OCI-M2 (cell line): ENCODE data around the gene LYZ.

Experiments used
- DNase-seq: peaks from one replicate; lab custom pipeline; 2025; ENCODE audit not compliant: unreplicated experiment; lab: John Stamatoyannopoulos, UW

The LYZ gene

GRCh38 chr12:69383074-69383473 lies 34.9 kb downstream of the LYZ start:
- no peak for DNase-seq

GRCh38 chr12:69385038-69385437 lies 36.9 kb downstream of the LYZ start:
- no peak for DNase-seq

DNA sequence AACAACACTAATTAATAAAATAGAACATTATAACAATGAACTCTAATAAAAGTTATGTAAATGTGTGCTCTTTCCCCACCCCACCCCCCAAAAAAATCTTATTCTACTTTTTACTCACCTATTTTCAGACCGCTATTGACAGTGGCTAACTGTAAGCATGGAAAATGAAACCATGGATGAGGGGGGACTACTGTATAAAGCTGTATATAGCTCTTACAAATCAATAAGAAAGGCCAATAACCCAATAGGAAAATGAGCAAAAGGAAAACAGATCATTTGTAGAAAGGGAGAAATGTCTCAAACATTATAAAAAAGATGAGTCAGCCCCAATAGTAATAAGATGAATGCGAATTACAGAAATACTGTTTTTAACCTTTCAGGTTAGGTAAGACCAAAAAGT lies 38.7 kb downstream of the LYZ start:
- DNase-seq: no peak

GRCh38 chr12:69388371-69388770 lies 40.2 kb downstream of the LYZ start:
- no peak for DNase-seq

DNA sequence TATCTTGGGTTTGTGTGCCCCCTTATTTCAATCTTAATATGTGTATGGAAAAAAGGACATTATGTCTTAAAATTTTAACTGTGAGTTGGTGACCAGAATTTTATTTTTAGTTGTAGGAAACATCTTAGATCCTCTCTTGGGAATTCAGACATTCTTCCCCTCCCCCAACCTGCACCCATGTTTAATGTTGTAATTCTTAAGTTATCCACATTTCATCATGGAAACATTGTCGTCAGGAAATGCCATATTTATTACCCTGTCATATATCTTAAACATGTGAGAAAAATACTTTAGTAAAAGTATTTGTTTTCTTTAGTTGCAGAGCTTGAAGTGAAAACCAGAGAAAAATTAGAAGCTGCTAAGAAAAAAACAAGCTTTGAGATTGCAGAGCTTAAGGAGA lies 41.6 kb downstream of the LYZ start:
- DNase-seq: no peak

DNA sequence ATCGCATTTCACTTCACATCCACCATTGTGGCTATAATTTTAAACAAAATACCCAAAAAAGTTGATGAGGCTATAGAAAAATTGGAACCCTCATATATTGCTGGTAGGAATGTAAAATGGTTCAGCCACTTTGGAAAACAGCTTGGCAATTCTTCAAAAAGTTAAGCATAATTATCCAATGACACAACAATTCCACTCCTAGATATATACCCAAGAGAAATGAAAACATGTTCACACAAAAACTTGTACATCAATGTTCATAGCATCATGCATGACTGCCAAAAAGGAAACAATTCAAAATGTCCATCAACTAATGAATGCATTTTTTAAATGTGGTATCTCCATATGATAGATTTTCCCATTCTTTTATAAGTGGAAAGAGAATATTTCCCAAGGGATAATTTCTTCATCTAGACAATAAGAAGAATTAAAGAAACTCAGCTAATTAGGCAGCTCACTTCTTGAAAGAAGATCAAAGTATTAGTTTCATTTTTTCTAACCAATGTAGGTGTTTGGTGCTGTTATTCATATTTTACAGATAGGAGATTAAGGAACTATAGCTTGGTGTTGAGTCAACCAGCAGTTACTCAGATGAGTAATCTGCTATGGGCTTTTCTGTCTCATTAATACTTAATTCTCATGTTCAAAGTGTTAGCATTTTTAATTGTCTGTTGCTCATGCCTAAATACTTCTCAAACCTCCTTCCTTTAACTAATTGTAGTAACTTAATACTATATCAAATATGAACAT lies 44.2 kb downstream of the LYZ start:
- DNase-seq: no peak

GRCh38 chr12:69396041-69396440 lies 47.9 kb downstream of the LYZ start:
- no peak for DNase-seq

GRCh38 chr12:69396963-69397362 lies 48.8 kb downstream of the LYZ start:
- DNase-seq: no peak

DNA sequence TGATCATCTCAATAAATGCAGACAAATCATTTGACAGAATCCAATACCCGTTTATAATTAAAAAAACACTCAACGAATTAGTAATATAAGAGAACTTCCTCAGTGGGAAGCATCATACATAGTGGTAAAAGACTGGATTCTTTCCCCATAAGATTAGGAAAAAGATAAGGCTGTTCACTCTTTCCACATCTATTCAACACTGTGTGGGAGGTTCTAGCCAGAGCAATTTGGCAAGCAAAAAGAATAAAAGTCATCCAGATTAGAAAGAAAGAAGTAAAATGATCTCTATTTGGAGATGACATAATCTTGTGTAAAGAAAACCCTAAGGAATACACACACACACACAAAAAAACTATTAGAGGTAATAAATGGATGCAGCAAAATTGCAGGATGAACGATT lies 49.8 kb downstream of the LYZ start:
- DNase-seq: no peak

DNA sequence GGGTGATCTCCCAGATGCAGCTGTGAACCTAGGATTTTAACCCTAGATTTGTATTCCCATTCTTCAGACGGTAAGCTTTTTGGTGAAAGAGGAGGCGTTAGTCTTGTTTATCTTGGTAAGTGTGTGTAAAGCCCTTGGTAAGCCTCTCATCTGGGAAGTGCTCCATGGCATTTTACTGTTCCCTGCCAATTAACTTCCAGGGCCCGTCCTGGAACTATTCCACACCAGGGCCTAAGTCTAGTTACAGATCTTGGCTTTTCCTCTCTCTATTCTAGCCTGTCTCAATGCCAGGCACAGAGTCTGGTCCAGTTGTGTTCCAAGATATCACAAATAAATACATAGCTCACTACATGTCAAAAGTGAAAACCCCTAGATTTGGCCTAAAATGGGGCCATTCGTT lies 53.8 kb downstream of the LYZ start:
- no peak for DNase-seq
